OCI-LY1 (cell line): ENCODE measurements around the gene WDR53.
"Not testable (repeated sequence)": the region's sequence is repeated elsewhere in the genome, so short reads cannot be mapped to it uniquely, and the experiment has no call there.

ENCODE experiments used
- H2AFZ ChIP-seq: fragments of 200-600 bp; sonication (generic), shearing (Covaris generic); 2 replicates; pipeline ENCODE4 v1.6.0; 2014; ENCODE audit warnings: antibody characterized with exemption, mild to moderate bottlenecking, low read length
- H3F3A ChIP-seq: fragments of 200-600 bp; sonication (generic), shearing (Covaris generic); 2 replicates; pipeline ENCODE4 v1.6.0; 2014; ENCODE audit warnings: mild to moderate bottlenecking, antibody characterized with exemption, low read length, moderate library complexity; ENCODE audit not compliant: insufficient read depth
- H3K27ac ChIP-seq: fragments of 200-600 bp; sonication (generic); 2 replicates; pipeline ENCODE4 v1.5.1; 2014; ENCODE audit warnings: low read length, mixed run types, mild to moderate bottlenecking, low read depth; ENCODE audit not compliant: poor library complexity, severe bottlenecking
- H3K27me3 ChIP-seq: fragments of 200-600 bp; sonication (generic); 2 replicates; pipeline ENCODE4 v1.6.0; 2014; ENCODE audit warnings: antibody characterized with exemption, mild to moderate bottlenecking, low read length, moderate library complexity; ENCODE audit not compliant: insufficient read depth
- H3K36me3 ChIP-seq: fragments of 200-600 bp; sonication (generic); 2 replicates; pipeline ENCODE4 v1.6.1; 2014; ENCODE audit warnings: mild to moderate bottlenecking, antibody characterized with exemption, low read length, moderate library complexity, mixed read lengths; ENCODE audit not compliant: insufficient read depth
- H3K4me1 ChIP-seq: fragments of 200-600 bp; sonication (generic); 2 replicates; pipeline ENCODE4 v1.5.1; 2014; ENCODE audit warnings: mild to moderate bottlenecking, low read length, moderate library complexity; ENCODE audit not compliant: insufficient read depth, severe bottlenecking
- H3K4me2 ChIP-seq: fragments of 200-600 bp; sonication (generic), shearing (Covaris generic); 2 replicates; pipeline ENCODE4 v1.6.1; 2014; ENCODE audit warnings: low read length
- H3K4me3 ChIP-seq: fragments of 200-600 bp; sonication (generic); 2 replicates; pipeline ENCODE4 v1.5.1; 2014; ENCODE audit warnings: low read length, low read depth, mild to moderate bottlenecking, mixed read lengths; ENCODE audit not compliant: poor library complexity, severe bottlenecking
- H3K79me2 ChIP-seq: fragments of 200-600 bp; shearing (Covaris generic); 2 replicates; pipeline ENCODE4 v1.6.1; 2016; ENCODE audit warnings: mixed run types, low read length, mixed read lengths; ENCODE audit not compliant: insufficient read depth
- H3K9ac ChIP-seq: fragments of 200-600 bp; sonication (generic), shearing (Covaris generic); 2 replicates; pipeline ENCODE4 v1.6.1; 2014; ENCODE audit warnings: mild to moderate bottlenecking, low read length, mixed read lengths
- H3K9me2 ChIP-seq: fragments of 200-600 bp; sonication (generic), shearing (Covaris generic); 2 replicates; pipeline ENCODE4 v1.6.1; 2014; ENCODE audit warnings: low read depth, mild to moderate bottlenecking, low read length, mixed read lengths
- H3K9me3 ChIP-seq: fragments of 200-600 bp; shearing (Covaris generic); 2 replicates; pipeline ENCODE4 v1.6.1; 2014; ENCODE audit warnings: low read length, mixed read lengths
- H4K20me1 ChIP-seq: fragments of 200-600 bp; sonication (generic), shearing (Covaris generic); 2 replicates; pipeline ENCODE4 v1.6.0; 2016; ENCODE audit warnings: mild to moderate bottlenecking, low read length; ENCODE audit not compliant: insufficient read depth
- CTCF ChIP-seq: fragments of 200-600 bp; sonication (generic), shearing (Covaris generic); IDR thresholded peaks from 2 replicates; pipeline ENCODE4 v1.5.1; 2017; ENCODE audit warnings: mild to moderate bottlenecking, antibody characterized with exemption, low read length, moderate library complexity, mixed read lengths
- EZH2 ChIP-seq: fragments of 200-600 bp; sonication (generic), shearing (Covaris generic); IDR thresholded peaks from 2 replicates; pipeline ENCODE4 v1.8.0; 2017; ENCODE audit warnings: borderline replicate concordance, mixed run types, mild to moderate bottlenecking, antibody characterized with exemption, low read length, moderate library complexity, mixed read lengths

Gene WDR53

GRCh38 chr3:196602673-196603072, 34.3 kb upstream of the WDR53 start:
- H3K9ac ChIP-seq = no peak overlapping the region
- no peak overlapping the region for H3K4me2 ChIP-seq

DNA sequence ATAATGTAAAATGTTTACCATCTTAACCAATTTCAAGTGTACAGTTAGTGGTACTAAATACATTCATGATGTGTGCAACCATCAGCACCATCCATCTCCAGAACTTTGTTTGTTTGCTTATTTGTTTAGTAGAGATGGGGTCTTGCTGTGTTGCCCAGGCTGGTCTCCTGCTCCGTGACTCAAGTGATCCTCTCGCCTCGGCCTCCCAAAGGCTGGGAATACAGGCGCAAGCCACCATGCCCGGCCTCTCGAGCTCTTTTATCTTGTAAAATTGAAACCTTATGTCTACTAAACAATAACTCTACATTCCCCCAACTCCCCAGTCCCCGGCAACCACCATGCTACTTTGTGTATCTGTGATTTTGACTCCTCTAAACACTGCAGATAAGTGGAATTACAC, 32.0 kb upstream of the WDR53 start:
- TF ChIP-seq CTCF (no peak), EZH2 (no peak)
- Histone ChIP-seq H3F3A (no peaks in the 10 kb centered on the region), H3K9ac (no peak overlapping the region), H3K9me2 (no peaks in the 10 kb centered on the region), H3K27me3 (peaks cover 10% of the 10 kb centered on the region), H2AFZ (no peak overlapping the region), H3K36me3 (no peaks in the 10 kb centered on the region), H3K4me2 (no peak overlapping the region), H4K20me1 (no peaks in the 10 kb centered on the region), H3K4me3 (no peak overlapping the region), H3K27ac (no peak overlapping the region), H3K9me3 (no peaks in the 10 kb centered on the region), H3K79me2 (no peaks in the 10 kb centered on the region), H3K4me1 (peaks cover 7% of the 10 kb centered on the region)

More at GRCh38 chr3:196602673-196603072, 34.3 kb upstream of the WDR53 start:
- no peak overlapping the region for H3K4me3 ChIP-seq
- TF ChIP-seq CTCF (no peak), EZH2 (no peak)
- no peaks in the 10 kb centered on the region for H4K20me1 ChIP-seq
- no peak overlapping the region for H2AFZ ChIP-seq
- no peak overlapping the region for H3K27ac ChIP-seq
- H3K9me2 ChIP-seq = no peaks in the 10 kb centered on the region
- H3K79me2 ChIP-seq = no peaks in the 10 kb centered on the region
- no peaks in the 10 kb centered on the region for H3F3A ChIP-seq
- H3K9me3 ChIP-seq = no peaks in the 10 kb centered on the region
- H3K4me1 ChIP-seq = peaks cover 7% of the 10 kb centered on the region
- peaks cover 4% of the 10 kb centered on the region; the same call in 1 of the 2 replicates for H3K27me3 ChIP-seq
- no peaks in the 10 kb centered on the region for H3K36me3 ChIP-seq

DNA sequence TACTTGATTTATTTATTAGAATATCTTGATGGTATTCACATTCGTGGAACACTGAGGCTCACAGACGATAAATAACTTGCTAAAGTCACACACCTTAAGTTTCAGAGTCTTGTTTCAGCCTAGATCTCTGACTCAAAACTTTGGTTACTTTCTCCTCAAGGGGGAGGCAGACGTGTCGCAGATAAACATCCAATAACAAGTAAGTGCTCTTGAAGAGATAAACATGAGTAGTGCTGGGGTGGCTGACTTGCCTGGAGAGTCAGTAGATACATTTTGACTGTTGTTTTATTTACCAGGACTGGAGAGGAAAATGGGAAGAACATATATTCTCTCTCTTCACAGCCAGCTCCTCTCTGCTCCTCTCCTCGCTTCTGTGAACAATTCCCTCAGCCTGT, 31.4 kb upstream of the WDR53 start:
- peaks cover 10% of the 10 kb centered on the region for H3K27me3 ChIP-seq
- H3F3A ChIP-seq = no peaks in the 10 kb centered on the region
- H3K36me3 ChIP-seq = no peaks in the 10 kb centered on the region
- H3K4me3 ChIP-seq = no peak overlapping the region
- no peaks in the 10 kb centered on the region for H4K20me1 ChIP-seq
- H3K9ac ChIP-seq = no peak overlapping the region
- H3K79me2 ChIP-seq = no peaks in the 10 kb centered on the region
- no peak overlapping the region for H3K4me2 ChIP-seq
- TF ChIP-seq EZH2 = no peak
- no peak for TF ChIP-seq CTCF
- H2AFZ ChIP-seq = no peak overlapping the region
- H3K9me2 ChIP-seq = no peaks in the 10 kb centered on the region
- no peak overlapping the region for H3K27ac ChIP-seq
- H3K4me1 ChIP-seq = peaks cover 6% of the 10 kb centered on the region
- H3K9me3 ChIP-seq = no peaks in the 10 kb centered on the region

- not testable (repeated sequence) for H3K36me3 ChIP-seq, H3K9ac ChIP-seq, H2AFZ ChIP-seq, H3K4me3 ChIP-seq, H3K4me2 ChIP-seq, H3K27ac ChIP-seq, H3K27me3 ChIP-seq, H3K9me3 ChIP-seq, H3K79me2 ChIP-seq, H4K20me1 ChIP-seq, H3K9me2 ChIP-seq, H3K4me1 ChIP-seq, H3F3A ChIP-seq
These were observed 29.8 kb upstream of the WDR53 start for GRCh38 chr3:196597971-196598733.
